Measurements from ENCODE around the gene CSTF2T. TPM values are rescaled to one million over a fixed set of nuclear protein-coding genes. Genes with fewer than 3 reads are reported as not detected.

CSTF2T gene
- total RNA-seq, 2 donors from 2014 or later: 11.5 to 13.7 TPM

DNA sequence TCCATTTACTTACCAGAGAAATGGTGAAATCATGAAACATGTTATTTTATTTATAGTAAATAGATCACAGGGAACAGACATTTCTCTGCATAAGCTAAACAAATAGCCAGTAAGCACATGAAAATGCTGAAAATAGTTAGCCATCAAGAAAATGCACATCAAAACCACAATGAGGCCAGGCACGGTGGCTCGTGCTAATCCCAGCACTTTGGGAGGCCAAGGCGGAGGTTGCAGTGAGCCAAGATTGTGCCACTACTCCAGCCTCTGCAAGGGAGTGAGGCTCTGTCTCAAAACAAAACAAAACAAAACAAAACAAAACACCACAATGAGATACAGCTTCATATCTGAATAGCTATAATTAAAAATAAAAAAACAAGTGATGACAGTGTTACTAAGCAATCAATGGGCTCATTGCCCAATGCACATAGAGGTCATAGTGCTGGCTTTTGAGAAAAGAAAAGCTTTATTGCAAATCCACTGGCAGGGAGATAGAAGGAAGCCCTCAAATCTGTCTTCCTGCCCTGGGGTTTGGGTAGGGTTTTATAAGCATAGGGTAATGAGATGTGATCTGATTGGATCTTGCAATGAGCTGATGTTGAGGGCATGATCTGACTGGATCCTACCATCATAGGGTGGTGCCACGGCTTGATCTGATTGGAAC is 16.2 kb downstream of the CSTF2T start:
- Histone ChIP-seq H3K4me3 (no peak overlapping the region), H3K27ac (no peak overlapping the region), H3K9me3 (no peaks in the 10 kb centered on the region), H3K4me1 (peaks cover 6% of the 10 kb centered on the region), H3K27me3 (no peaks in the 10 kb centered on the region), H3K36me3 (replicated peaks in 1 of 2; ENCODE audit: insufficient read depth in 1 of 2, low read depth in 2 of 2) (no peaks in the 10 kb centered on the region)
- DNase-seq: peak in 1 of 4 donors; percentile 13
- WGBS, 2 donors: 70 to 82% methylated on average over 4 of the region's 4 CpGs
- intact Hi-C loops (cut with DNase I): no loop called here
- peak; percentile 47 for ATAC-seq
- TF ChIP-seq, protein P1, sequence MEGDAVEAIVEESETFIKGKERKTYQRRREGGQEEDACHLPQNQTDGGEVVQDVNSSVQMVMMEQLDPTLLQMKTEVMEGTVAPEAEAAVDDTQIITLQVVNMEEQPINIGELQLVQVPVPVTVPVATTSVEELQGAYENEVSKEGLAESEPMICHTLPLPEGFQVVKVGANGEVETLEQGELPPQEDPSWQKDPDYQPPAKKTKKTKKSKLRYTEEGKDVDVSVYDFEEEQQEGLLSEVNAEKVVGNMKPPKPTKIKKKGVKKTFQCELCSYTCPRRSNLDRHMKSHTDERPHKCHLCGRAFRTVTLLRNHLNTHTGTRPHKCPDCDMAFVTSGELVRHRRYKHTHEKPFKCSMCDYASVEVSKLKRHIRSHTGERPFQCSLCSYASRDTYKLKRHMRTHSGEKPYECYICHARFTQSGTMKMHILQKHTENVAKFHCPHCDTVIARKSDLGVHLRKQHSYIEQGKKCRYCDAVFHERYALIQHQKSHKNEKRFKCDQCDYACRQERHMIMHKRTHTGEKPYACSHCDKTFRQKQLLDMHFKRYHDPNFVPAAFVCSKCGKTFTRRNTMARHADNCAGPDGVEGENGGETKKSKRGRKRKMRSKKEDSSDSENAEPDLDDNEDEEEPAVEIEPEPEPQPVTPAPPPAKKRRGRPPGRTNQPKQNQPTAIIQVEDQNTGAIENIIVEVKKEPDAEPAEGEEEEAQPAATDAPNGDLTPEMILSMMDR (IDR thresholded peaks at IDR 0.05): no peak
- no peak for TF ChIP-seq POLR2A (IDR thresholded peaks at IDR 0.05)

- ATAC-seq: no peak
Measured at GRCh38 chr10:51679841-51680240, 19.6 kb downstream of the CSTF2T start.

GRCh38 chr10:51675088-51675487 is 24.3 kb downstream of the CSTF2T start:
- TF ChIP-seq, protein P1 (IDR thresholded peaks at IDR 0.05): no peak
- no peak for TF ChIP-seq POLR2A (IDR thresholded peaks at IDR 0.05)
- H3K27me3 ChIP-seq: no peaks in the 10 kb centered on the region
- ATAC-seq: no peak
- H3K9me3 ChIP-seq: no peaks in the 10 kb centered on the region
- H3K36me3 ChIP-seq (replicated peaks in 1 of 2; ENCODE audit: insufficient read depth in 1 of 2, low read depth in 2 of 2): no peaks in the 10 kb centered on the region
- intact Hi-C loops (cut with DNase I): no loop called here
- no peak for DNase-seq
- H3K4me1 ChIP-seq: no peaks in the 10 kb centered on the region
- H3K4me3 ChIP-seq: no peak overlapping the region
- no peak overlapping the region for H3K27ac ChIP-seq

More at GRCh38 chr10:51679841-51680240, 19.6 kb downstream of the CSTF2T start:
- H3K27ac ChIP-seq: no peak overlapping the region
- no peak for DNase-seq
- no peak overlapping the region for H3K4me3 ChIP-seq
- TF ChIP-seq, protein P1 (IDR thresholded peaks at IDR 0.05): no peak
- TF ChIP-seq POLR2A (IDR thresholded peaks at IDR 0.05): no peak
- H3K4me1 ChIP-seq: peaks cover 6% of the 10 kb centered on the region
- H3K9me3 ChIP-seq: no peaks in the 10 kb centered on the region
- no peaks in the 10 kb centered on the region for H3K36me3 ChIP-seq (replicated peaks in 1 of 2; ENCODE audit: insufficient read depth in 1 of 2, low read depth in 2 of 2)
- no peaks in the 10 kb centered on the region for H3K27me3 ChIP-seq
- WGBS, 2 donors: 75 to 82% methylated on average over 6 of the region's 6 CpGs
- intact Hi-C loops (cut with DNase I): no loop called here

- Histone ChIP-seq H3K27me3 (no peaks in the 10 kb centered on the region), H3K9me3 (no peaks in the 10 kb centered on the region), H3K27ac (no peak overlapping the region), H3K4me1 (peaks cover 4% of the 10 kb centered on the region), H3K36me3 (replicated peaks in 1 of 2; ENCODE audit: insufficient read depth in 1 of 2, low read depth in 2 of 2) (no peaks in the 10 kb centered on the region), H3K4me3 (no peak overlapping the region)
- intact Hi-C loops (cut with DNase I): no loop called here
- ATAC-seq (no peak), DNase-seq (no peak)
- no peak for TF ChIP-seq POLR2A (IDR thresholded peaks at IDR 0.05)
- TF ChIP-seq, protein P1 (IDR thresholded peaks at IDR 0.05): no peak
Measured at GRCh38 chr10:51672039-51672535, 27.3 kb downstream of the CSTF2T start.

DNA sequence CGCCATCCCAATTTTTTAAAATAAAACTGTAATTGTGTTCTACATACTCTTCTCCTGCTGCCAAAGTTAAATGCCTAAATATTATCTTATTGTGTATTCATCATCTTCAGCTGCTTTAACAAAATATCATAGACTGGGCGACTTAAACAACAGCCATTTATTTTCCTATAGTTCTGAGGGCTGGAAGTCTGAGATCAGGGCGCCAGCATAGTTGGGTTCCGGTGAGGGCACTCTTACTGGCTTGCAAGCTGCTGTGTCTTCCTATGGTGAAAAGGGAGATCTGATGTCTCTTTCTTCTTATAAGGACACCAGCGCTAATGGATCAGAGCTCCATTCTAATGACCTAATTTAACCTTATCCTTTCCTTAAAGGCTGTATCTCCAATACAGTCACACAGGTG is 30.4 kb downstream of the CSTF2T start:
- ATAC-seq (no peak), DNase-seq (no peak)
- Histone ChIP-seq H3K27ac (no peak overlapping the region), H3K27me3 (no peaks in the 10 kb centered on the region), H3K4me3 (no peak overlapping the region), H3K4me1 (peaks cover 4% of the 10 kb centered on the region), H3K9me3 (no peaks in the 10 kb centered on the region), H3K36me3 (replicated peaks in 1 of 2; ENCODE audit: insufficient read depth in 1 of 2, low read depth in 2 of 2) (no peaks in the 10 kb centered on the region)
- 93% methylated on average over 5 of the region's 5 CpGs for WGBS, 2 donors
- TF ChIP-seq, protein P1 (IDR thresholded peaks at IDR 0.05): no peak
- intact Hi-C loops (cut with DNase I): no loop called here
